Umbilical cord (tissue), 2 donors: ENCODE measurements around the gene NUDT1. TPM values are rescaled to one million over a fixed set of nuclear protein-coding genes. Genes with fewer than 3 reads are reported as not detected.

Source experiments
- DNase-seq: peaks from one replicate; pipeline ENCODE4 v3.0.0-alpha.2; 2015; ENCODE audit warnings: low spot score
- total RNA-seq: library from RNA; depleted of rRNA; stranded (reverse); fragments of >200 nt; gene quantifications from one replicate; pipeline ENCODE4 v1.2.3, GENCODE V29; 2014; ENCODE audit warnings: low replicate concordance; ENCODE audit not compliant: insufficient read depth

NUDT1 gene
- total RNA-seq, 1 donor from 2014 or later = 2.2 TPM

DNA sequence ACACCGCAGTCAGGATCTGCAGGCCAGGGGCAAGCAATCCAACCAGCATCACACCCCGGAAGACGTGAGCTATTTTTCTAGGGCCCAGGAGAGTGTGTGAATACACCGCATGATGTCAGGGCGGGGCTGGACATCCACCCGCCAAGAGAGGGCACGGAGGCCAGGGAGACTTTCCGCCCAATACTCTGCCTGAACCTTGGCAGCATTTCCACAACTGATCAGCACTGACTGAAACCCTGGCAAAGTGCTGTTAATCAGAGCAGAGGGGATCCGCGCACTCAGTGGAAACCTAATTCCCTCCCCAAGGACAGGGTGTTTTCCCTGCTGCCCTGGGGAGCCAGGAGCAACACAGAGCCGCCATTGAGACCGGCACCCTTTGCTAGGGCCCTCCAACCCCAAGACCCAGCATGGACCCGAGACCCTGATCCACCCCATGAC lies 17.5 kb upstream of the NUDT1 start:
- no peak for DNase-seq

DNA sequence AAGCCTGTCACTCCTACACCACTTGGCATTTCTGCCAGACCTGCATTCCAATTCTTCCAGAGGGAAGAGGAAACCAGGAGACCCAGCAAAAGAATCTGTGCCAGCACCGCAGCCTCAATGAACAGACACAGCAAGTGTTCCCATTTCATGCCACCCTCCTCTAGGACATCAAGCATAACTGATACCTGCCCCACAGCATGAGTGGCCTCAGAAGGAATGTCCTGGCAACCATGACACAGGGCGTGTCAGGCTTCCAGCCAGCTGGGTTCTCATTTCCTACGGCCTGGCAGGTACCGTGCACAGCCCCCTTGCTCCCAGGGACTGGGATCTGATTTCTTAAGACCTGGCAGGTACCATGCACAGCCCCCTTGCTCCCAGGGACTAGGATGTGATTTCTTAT lies 17.1 kb upstream of the NUDT1 start:
- no peak for DNase-seq

DNA sequence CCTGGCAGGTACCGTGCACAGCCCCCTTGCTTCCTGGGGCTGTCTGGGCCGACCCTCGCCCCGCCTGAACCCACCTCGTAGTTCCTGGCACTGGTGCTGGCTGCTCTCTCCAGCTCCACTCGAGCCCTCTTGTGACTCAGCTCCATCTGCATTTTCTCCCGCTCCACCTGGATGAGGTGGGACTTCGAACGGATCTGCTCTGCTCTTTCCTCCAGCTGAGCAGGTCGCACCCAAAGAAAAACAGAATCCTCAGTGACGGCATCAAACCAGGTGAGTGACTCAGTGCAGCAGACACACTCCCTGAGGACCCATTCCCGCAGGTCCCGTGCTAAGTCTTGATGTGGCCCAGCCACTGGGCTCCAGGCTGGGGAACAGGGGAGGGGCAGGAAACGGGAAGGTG lies 16.7 kb upstream of the NUDT1 start:
- DNase-seq = no peak

DNA sequence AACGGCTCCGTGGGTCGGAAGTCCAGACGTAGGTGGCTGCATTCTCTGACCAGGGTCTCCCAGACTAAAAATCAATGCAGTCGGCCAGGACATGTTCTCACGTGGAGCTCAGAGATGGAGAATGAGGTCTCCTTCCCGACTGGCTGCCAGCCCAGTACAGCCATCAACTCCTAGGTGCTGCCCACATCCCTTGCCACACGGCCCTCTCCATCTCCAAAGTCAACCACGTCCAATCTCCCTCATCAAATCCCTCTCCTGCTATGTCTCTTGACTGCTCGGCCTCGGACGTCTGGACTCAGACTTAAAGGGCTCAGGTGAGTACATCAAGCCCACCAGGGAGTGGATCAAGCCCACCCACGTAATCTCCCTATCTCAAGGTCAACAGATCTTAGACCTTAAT lies 16.2 kb upstream of the NUDT1 start:
- DNase-seq = no peak

DNA sequence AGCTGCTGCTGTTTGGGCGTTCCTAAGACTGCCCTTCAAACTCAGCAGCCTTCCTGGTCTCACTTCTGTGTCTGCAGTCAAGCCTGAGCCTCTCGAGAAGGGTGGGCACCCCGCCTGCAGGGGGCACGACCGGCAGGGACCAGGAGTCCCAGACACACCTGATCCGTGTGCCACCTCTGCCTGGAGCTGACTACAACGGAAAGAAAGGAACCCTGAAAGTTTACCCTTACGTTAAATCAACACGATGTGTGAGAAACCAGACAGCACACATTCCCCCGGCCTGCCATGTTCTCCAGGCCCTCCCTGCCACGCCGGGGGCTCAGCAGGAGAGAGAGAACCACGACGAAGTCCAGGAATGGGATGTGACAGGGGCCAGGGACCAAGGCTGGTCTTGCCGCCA lies 14.3 kb upstream of the NUDT1 start:
- DNase-seq = no peak

DNA sequence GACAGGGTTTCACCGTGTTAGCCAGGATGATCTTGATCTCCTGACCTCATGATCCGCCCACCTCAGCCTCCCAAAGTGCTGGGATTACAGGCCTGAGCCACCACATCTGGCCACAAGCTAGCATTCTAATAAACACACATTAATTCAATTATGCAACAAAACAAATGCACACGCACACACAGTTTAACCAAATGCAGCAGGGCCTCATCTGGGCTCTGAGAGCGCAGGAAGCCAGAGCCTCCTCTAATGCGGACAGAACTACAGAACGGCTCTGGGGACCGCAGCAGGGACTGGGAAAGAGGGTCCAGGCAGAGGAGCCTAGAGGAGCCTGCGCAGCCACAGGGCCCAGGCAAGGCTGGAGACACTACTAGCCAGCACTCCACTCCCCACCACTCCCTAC lies 13.1 kb upstream of the NUDT1 start:
- no peak for DNase-seq

DNA sequence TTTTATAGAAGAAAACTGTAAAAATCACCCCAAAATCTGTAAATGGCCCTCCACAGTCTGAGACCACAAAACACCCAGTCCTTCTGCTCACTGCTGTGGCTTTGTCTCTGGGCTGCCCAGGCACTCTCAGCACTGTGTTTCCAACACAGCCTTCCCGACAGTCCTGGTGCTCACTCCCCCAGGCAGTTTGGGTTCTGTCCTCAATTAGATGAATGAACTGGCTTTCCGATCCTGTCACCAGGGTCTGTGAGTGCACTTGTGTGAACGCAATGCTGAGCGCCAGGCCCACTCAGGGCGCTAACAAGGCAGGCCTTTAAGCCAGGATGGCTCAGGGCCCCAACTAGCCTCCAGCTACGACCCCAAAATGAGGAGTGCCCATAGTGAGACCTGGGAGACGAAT lies 12.6 kb upstream of the NUDT1 start:
- no peak for DNase-seq

DNA sequence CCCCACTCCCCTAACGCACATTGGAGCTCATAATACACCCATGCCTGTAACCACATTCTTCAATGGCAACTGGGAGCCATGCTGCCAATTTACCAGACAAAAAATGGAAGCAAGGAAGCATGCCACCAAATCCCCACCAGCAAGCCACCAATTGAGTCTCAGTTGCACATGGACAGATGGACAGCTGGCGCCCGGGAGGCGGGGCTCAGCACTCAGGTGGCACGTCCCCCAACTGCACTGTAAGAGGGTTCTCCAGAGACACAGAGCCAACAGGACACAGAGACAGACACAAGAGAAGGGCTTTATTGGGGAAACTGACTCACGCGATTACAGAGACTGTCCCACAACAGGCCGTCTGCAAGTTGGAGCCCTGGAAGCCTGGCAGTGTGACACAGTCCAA lies 11.8 kb upstream of the NUDT1 start:
- no peak for DNase-seq

DNA sequence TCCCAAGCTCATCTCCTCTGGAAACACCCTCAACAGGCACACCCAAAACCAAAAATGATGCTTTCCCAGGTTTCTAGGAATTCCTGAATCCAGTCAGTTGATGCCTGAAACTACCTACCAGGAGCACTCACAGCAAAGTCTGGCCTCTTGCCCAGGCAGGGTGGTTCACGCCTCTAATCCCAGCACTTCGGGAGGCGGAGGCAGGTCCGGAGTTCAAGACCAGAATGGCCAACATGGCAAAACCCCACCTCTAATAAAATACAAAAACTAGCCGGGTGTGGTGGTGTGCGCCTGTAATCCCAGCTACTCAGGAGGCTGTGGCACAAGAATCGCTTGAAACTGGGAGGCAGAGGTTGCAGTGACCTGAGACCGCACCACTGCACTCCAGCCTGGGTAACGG lies 11.1 kb upstream of the NUDT1 start:
- no peak for DNase-seq

DNA sequence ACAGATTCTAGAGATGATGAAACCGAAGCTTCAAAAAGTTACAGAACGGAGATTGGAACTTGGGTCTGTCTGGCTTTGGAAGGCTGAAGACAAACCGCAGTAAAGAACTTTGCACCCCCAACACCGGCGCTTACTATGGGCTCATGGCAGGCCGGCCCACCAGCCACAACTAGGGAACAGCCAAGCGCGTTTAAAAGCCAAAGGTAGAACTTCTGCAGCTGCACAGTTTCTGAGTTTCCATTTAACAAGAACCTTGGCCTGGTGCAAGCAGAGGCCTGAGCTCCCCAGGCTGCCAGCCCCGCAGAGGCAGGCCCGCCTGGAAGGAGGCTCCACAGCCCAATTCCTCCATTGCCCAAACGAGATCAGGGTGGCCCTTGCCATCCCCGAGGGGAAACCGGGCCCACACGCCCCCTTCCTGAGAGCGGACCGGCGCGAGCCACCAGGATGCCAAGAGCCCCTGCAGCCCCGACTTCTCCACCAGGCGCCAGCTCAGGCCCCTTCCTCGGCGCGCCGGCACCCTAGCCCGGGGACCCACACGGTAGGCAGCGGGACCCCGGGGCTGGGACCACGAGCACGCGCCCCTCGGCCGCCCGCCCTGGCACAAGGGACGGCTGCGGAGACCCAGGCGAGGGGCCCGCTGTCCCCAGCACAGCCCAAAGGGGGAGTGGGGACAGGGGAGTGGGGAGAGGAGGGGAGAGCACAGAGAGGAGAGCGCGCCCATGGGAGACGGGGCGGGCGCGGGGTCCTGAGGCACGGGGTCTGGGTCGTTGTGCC lies 9.8 kb upstream of the NUDT1 start:
- no peak for DNase-seq

DNA sequence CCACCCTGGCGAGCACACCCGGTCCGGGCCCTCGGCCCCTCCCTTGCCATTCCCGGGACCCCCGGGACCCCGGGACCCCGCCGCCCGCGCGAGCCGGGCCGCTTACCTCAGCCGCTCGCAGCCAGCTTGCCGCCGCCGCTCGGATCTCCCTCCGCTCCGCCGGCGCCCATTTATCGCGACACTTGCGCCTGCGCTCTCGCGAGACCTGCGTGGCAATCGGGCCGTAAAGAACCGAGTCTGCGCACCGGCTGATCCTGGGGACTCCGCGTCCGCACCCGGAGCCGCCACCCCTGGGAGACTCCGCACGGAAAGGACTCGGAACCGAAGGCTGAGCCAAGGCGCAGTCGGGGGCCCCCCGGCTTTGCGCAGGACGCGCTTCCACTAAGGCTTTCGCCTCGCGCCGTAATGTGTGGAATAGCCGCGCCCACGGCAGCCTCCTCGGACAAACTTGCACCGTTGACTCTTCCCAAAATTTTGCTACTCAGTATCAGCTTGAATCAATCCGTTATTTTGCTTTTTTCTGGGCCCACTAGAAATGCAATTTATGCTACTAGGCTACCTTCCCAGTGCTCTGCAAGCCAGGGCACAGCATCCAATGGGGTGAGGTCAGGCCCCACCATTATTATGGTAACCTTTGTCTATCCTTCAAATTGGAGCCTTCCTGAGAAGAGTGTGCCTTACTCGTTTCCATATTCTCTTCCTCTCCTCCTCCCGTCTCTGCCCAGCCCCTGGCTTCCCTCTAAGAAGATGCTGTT lies 9.1 kb upstream of the NUDT1 start, which contains the start of gene MAD1L1:
MAD1L1 (minus strand) TSS at position 180 of the 755 bp plus-strand sequence. CDS start 2,812 bp downstream, outside the sequence.
- peak; percentile 94 for DNase-seq

DNA sequence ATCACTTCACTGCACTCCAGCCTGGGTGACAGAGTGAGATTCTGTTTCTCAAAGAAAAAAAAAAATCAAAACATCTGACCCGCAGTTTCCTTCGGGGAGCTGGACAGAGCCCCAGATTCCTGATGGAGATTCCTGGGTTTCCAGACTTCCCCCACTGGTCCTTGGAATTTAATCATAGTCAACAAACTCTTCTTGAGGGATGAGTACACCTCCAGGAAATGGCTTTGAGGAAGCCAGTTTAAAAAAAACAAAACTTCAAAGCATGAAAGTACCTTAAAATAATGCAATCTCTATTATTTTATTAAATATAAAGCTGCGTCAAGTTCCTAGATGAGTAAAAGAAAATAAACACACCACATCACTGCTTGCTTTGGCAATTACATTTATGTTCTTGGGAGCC lies 8.1 kb upstream of the NUDT1 start:
- DNase-seq = no peak

DNA sequence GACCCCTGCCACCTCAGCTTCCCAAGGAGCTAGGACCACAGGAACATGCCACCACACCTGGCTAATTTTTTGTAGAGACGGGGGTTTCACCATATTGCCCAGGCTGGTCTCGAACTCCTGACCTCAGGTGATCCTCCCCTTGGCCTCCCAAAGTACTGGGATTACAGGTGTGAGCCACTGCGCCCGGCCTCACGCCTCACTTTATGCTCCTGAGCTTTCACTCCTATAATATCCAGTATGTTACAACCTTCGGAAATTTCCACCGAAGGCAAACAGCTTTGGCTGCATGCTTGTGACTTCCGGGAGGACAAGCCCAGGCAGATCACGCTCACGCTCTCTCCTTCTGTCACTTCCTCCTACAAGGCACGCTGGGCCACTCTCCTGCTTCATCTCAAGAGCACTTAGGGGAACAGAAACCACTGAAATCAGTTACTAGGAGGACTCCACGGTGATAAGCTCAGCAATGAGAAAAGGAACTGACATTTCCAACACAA lies 4.9 kb upstream of the NUDT1 start:
- DNase-seq = peak; percentile 64

DNA sequence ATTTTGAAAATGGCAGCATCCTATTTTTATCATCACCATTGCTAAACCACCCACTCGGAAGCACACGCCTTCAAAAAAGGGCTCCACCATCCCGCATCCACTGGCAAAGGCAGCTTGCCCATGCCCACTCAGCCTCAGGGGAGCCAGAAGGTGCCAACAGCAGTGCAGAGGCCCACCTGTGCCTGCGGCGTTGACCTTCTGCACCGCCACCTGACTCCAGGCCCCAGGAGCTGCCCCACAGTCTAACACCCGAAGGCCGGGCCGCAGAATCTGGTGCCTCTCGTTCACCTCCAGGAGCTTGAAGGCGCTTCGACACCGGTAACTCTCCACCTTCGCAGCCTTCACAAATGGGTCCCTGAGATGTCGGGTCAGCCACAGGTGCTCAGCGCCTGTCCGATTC lies 2.8 kb upstream of the NUDT1 start:
- no peak for DNase-seq

DNA sequence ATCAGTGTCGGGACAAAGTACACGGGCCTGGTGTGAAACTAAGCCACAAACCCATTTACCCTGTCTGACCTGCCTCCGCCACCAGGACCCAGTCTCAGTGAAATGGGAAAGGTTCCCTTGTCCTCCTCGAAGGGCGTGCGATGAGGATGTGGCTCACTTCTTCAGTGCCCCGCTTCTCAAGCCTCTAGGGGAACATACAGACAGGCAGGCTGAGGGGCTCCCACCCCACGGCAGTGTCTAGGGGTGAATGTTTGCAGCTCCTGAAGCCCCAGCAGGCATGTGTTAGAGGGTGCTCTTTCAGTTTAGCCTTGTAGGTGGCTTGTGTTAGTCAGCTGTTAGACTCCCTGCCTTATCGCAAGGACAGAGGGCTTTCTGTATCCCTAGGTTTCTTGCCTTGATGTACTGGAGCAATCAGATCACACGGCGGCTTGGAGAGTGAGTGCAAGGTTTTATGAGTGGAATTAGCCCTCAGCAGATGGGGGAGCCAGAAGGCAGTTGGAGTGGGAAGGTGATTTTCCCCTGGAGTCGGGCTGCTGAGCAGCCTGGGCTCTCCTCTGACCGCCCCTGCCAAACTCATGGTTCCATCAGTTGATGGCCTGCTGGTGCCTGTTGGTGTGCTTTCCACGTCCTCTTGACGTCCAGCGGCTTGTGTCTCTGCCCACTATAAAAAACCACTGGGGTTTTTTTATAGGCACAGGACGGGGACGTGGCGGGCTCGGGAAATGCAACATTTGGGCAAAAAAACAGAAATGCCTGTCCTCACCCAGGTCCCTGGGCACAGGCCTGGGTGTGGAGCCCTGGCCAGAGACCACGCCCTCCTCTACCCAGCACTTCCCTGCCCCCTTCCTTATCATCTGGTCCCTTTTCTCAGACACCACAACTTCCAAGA lies 759 bp downstream of the NUDT1 start:
- DNase-seq = peak; percentile 12

DNA sequence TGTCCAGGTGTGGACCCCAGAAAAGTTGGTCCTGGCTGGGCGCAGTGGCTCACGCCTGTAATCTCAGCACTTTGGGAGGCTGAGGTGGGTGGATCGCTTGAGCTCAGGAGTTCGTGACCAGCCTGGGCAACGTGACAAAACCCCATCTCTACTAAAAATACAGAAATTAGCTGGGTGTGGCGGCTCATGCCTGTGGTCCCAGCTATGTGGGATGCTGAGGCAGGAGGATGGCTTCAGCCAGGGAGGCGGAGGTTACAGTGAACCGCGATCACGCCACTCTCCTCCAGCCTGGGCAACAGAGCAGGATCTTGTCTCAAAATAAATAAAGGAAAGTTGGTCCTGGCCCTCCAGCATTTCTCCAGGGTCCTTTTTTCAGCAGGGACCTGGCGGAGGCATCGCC lies 1.4 kb downstream of the NUDT1 start:
- no peak for DNase-seq

DNA sequence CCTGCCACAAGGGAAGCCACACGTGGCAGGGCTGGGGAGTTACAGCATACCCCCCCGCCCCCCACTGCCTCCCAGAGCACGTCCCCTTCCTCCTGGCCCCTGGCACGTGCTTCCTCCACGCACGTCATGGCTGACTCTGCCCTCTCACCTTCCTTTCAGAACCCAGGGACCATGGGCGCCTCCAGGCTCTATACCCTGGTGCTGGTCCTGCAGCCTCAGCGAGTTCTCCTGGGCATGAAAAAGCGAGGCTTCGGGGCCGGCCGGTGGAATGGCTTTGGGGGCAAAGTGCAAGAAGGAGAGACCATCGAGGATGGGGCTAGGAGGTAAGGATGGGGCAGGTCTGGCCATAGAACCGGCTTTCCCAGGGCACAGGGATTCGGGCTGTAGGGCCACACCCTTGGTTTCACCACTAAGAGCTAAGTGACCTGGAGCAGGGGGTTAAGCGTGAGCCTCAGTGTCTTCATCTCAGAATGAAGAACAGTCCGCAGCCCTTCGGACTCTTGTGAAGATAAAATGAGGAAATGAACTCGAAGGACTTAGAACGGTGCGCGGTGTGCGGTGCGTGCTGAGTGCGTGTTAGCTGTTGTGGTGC lies 2.5 kb downstream of the NUDT1 start:
- no peak for DNase-seq

DNA sequence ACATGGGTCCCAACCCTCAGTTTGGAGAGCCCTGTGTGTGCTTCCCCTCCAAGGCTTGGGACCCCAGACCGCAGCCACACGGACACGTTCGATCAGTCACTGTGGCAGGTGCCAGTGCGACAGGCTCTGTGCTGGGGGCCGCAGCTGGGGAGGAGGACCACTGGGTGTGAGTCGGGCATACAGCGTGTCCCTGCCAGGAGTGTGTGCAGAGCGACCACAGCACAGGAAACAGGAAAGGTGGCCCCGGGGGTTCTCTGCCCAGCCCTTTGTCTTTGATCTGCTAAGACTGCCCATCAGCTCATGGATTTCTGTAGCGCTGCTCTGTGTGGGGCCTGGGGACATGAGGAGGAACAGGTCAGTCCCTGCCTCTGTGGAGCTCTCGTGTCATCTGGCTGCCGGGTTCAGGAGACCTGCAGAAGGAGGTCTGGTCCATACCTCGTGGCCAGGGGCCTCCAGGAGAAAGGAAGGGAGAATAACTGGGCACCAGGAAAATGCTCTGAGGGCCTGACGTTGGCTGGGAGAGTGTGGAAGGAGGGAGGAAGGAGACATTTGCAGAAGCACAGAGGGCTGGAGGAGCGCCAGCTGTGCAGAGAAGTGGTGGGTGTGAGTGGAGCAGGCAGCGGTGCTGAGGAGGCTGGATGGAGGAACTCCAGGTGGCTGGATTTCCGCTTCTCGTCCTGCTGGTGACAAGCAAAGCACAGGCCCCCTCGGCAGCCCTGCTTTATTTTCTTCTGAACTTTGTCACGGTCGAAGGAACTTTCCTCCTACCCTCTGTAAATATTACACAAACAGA lies 4.1 kb downstream of the NUDT1 start:
- peak; percentile 19 for DNase-seq

DNA sequence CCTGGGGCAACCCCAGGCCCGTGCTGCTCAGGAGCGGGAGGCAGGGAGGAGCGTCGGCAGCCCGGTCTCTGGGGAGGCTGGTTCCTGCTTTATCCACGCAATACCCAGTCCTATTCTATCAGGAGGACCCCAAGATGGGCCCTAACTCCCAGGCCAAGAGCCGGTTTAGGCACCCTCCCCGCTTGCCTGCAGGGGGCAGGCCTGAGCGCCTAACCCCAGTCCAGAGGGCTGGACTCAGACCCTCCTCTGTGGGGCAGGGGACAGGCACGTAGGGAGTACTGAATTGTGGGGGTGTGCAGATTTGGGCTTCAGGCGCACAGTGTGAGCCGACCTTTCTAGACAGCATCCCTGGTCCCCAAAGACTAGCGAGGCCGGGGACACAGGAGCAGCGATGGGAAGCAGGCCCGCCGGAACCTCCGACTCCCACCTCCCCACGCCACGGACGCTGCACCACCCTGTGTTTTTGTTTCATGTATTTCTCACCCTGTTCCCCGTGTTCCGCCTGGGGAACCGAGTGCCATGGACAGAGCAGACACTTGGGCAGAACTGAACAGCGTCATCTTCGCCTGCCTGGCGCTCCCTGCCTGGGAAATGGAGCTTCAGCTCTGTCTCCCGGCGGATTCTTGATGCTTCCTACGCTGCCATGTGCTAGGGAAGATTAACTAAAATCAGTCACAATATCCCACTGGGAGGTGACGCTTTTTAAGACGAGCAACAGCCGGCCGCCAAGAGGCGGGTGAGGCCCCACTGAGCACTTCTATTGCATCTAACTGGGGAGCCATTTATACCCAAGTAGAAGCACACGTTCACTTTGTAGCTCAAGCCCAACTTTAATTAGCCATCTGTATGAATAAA lies 5.3 kb downstream of the NUDT1 start:
- DNase-seq = no peak
